ENCODE results near the gene HIBCH.
"Not testable (repeated sequence)": the region's sequence is repeated elsewhere in the genome, so short reads cannot be mapped to it uniquely, and the experiment has no call there.

Gene HIBCH

DNA sequence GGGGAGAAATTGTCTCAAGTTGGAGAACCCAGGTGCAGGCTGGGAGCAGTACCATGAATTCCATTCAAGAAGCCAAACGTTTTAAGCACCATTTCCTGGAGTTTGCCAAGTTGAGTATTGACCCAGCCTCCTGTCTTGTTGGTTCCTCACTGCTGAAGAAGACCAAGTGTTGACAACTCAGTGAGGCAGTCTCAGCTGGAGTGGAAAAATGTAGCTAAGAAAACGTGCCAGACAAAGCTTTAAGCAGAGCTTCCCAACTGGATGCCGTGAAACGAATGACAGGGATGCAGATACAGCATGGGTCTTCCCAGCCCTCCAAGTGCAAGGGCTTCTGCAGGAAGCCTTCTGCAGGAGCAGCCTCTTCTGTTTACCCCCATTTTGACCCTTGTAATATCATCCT, 23.0 kb upstream of the HIBCH start:
- DNase-seq = no peak

DNA sequence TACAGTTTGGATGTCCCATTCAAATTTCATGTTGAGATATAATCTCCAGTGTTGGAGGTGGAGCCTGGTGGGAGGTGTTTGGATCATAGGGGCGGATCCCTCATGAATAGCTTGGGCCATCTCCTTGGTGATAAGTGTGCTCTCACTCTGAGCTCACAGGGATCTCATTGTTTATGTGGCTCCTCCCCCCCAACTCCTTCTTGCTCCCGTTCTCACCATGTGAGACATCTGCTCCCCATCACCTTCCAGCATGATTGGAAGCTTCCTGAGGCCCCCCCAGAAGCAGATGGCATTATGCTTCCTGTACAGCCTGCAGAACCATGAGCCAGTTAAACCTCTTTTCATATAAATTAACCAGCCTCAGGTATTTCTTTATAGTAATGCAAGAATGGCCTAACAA, 20.7 kb upstream of the HIBCH start:
- no peak for DNase-seq

DNA sequence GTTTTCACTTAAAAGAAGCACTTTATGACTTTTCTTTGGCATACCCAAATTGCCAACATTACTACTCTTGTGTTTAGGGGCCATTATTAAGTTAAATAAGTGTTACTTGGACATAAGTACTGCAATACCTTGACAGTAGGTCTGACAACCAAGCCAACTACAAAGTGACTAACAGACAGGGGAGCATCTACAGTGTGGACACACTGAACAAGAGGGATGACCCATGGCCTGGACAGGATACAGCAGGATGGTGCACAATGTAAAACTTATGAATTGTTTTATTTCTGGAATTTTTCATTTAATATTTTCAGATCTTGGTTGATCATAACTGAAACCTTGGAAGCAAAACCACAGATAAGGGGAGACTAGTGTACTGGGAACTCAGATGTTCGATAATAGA, 19.8 kb upstream of the HIBCH start:
- no peak for DNase-seq

DNA sequence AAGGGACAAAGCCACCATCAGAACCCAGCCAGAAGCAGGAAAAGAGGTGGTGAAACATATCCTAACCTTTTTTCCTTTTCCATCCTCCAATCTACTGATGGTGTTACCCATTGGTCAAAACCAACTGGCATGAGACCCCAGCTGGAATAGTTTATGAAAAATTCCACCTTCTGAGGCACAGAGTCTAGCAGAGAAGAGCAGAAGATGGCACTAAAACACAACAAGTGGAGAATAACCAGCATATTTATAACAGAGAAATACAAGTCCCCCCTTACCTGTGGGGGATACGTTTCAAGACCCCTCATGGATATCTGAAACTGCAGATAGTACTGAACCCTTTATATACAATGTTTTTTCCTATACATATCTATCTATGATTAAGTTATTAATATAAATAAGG, 18.8 kb upstream of the HIBCH start:
- no peak for DNase-seq

DNA sequence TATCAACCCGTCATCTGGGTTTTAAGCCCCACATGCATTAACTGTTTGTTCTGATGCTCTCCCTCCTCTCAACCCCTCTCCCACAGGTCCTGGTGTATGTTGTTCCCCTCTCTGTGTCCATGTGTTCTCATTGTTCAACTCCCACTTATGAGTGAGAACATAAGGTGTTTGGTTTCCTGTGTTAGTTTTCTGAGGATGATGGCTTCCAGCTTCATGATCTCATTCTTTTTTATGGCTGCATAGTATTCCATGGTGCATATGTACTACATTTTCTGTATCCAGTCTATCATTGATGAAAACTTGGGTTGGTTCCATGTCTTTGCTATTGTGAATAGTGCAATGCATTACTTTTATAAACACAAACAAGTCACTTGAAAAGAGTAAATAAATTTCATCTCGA, 16.8 kb upstream of the HIBCH start:
- DNase-seq = no peak

DNA sequence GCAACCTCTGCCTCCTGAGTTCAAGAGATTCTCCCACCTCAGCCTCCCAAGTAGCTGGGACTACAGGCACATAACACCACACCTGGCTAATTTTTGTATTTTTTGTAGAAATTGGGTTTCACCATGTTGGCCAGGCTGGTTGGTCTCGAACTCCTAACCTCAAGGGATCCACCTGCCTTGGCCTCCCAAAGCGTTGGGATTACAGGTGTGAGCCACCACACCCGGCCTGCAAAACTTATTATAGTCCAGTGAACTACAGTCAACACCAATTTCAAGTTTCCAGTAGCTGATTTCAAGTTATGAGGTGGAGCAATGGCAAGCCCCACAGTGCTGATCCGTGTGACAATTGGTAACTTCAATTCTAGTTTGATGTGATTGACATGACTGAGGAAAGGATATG, 16.0 kb upstream of the HIBCH start:
- DNase-seq = not testable (repeated sequence)

DNA sequence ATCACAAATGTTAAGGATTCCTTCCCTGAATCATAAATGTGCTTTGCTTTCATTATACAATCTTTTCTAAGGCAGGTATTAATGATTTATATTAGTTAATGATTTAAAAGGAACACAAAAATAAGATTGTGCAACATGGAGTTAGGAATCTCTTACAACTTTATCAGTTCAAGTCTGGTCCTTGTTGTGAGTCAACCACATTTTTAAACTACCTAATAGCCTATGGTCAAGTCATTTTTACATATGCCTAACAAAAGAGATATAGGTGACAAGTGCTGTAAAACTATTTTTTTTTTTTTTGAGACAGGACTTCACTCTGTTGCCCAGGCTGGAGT, 15.6 kb upstream of the HIBCH start:
- DNase-seq = no peak

DNA sequence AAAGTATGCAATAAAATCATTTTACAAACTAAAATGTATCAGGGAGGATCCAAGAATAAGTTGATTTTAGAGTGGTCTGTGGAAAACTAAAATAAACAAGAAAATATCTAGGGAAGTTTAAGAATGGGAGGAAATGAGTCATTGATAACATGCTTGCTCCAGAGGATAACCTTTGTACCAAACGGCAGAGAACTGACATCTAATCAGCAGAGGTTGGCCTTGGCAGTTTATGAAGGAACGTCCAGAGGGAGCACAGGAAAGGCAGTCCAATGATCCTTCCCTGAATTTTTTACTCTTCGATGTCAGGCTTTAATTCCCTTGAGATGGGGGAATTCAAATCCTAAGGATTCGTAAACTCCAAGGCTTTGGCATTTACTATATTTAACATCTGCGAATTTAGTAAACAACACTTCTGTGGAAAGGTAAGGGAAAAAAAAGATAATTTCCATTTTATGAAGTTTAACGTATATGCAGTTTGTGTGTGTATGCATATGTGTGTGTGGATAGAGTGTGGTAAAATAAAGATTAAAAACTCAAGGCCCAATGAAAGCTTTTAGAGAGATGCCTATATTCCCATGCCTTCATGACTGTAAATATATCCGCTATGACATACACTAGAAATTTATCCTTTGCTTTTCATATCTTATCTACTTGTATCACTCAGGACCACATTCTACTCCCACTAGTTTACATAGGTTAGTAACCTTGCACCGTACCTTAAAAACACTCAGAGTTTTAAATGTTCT, 15.0 kb upstream of the HIBCH start:
- DNase-seq = no peak

DNA sequence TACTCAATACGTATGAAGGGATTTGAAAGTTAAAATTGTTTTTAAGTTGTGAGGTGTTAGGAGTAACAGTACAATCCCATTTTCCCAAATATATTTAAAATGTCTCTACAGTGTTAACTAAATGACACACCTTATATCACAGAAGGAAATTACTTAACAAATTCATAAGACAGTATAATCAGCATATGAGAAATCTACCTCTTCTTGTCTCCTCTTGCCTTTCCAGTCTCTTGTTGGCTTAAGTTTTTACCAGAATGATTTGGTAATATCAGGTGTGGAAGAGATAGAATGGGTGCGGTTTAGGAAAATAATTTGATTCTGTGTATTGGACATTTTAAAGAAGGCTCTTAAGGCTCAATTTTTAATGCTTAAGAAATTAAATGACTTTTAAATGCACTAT, 14.3 kb upstream of the HIBCH start:
- no peak for DNase-seq

DNA sequence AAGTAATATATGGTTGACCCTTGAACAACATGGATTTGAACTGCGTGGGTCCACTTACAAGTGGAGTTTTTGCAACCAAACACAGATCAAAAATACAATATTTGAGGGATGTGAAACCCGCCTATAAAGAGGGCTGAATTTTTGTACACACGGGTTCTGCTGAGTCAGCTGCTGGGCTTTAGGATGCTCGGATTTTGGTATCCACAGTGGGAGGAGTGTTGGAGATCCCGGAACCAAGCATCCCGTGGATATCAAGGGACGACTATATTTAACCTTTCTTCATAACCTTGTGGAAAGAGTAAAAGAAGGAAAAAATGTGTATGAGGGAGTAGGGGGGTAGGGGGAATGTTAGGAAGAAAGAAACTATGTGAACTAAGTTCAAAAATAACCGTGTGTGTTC, 13.8 kb upstream of the HIBCH start:
- no peak for DNase-seq

DNA sequence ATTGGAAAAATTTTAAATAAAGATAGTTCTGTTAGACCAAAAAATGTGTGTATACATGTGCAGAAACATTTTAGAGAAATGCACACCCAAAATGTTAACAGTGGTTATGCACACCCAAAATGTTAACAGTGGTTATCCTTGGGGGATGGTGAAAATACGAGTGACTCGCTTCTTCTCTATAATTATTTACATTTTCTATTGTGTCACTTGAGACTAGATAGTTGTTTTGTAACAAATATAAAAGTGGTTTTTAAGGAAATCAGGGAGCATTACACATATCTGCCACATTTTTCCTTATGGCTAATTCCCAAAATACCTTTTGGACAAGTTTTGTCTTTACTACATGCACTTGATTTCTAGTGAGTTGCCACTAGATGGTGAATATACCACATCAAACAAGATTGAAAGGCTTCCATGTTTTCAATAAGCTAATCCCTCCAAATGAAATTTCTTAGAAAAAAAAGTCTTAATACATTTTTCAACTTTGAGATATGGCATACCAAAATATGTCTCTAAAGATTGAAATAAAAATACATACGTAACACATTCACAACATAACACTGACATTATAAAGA, 9.0 kb upstream of the HIBCH start:
- DNase-seq = no peak

DNA sequence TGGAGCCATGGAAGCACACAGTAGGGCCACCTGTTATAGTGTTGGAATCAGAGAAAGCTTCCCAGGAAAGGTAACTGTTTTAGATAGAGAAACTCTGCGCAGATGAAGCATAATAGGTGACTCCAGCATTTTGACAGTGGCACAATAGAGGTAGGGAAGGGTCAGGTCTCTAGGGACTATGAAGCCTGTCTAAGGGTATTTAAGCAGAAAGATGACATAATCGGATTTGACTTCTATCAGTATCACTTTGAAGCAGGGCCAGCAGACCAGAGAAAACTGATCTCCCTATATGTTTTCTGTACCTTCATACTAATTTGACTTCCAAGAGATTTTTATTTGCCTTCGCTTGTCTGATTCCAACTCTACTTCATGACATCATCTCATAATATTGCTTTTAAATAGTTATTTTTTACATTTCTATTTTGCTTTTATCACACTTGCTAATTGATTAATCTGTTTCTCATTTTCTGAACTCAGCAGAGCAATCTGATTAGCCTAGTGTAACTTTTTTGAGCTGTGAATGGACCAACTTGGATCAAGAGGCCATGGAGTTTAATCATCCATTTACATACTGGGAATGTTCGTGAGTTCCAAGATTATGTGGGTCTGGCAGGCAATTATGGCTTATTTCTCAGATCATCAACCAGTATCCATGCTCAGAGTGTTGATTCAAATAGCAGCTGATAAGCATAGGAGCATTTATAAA, 8.4 kb upstream of the HIBCH start:
- DNase-seq = no peak

DNA sequence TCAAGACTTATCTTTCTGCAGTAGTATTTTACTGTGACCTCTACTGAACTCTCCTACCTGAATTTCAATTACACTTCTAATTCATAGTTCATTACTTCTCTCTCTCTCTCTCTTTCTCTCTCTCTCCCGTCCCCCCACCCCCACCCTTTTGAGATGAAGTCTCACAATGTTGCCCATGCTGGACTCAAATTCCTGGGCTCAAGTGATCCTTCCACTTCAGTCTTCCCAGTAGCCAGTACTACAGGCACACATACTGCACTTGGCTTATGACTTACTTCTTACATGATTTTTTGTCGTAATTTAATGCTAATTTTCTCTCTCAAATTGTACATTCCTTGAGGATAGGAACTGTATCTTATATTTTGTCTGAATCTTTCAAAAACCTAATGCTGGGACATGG, 6.0 kb upstream of the HIBCH start:
- DNase-seq = no peak

DNA sequence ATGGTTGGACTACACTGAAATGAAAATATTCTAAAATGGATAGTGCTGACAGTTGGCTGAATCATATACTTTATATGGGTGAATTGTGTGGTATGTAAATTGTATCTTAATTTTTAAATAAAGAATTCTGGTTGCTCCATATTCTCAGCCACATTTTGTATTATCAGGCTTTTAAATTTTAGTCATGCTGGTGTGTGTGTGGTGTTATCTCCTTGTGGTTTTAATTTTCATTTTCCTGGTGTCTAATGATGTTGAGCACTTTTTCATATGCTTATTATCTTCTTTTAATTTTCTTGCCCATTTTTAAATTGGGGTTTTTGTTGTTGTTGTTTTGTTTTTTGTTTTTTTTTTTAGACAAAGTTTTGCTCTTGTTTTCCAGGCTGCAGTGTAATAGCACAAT, 3.8 kb upstream of the HIBCH start:
- DNase-seq = no peak

DNA sequence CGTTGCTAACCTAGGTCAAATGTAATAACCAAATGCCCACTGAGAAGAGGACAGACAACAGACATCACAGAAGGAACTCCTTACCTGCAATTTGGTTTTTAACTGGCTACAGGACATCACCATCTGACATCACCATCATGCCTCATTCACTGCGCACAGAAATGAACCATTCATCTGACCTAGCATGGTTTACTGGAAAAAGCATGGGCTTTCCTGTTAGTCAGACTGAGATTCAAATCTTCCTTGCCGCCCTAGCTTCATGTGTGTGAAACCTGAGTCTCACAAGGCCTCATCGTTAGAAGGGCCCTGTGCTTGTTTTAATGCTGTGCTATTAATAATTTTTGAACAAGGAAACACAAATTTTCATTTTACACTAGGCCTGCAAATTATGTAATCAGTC, 1.1 kb upstream of the HIBCH start:
- DNase-seq = no peak

DNA sequence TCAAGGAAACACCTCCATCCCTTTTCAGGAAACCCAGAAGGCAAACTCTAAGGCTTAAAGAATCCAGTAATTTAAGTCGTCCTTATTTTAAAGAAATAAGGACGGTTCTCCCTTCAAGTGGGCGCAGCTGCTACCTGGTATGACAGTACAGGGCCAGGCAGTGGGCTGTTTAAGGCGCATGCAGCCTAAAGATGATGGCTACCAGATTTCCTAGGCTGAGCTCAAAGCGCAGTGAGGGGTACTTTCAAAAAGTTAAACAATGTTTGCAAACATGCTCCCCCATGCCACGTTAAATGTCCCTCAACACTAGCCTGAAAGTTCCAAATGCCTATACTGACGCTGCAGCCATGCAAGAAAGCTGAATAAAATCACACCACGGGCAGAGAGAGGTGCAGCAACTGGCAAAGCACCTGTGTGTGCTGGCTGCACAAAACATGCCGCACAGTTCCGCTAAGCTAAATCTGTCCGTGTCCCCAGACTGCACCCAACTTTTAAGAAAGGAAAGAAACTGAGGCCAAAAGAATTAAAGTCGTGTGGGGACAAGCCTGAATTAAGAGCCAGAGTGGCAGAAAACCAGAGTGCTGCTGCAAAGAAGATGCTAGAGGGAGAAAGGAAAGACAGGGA, 583 bp downstream of the HIBCH start:
- DNase-seq = no peak

DNA sequence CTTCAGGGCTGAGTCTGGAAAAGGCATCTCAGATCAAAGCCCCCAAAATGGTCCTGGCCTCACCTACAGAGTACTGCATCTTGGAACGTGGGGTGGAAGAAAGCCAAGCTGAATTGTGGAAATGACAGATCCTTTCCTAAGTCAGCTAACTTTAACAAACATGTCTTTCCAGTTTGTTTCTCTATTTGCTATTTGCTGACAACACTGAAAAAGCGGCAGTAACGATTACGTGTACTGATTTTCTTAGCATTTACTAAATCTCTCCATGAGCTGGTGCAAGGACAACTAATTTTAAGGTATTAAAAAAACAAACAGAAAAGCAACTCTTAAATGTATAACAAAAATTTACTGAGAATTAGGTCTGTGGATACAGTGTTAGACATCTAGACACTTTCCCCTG, 1.1 kb downstream of the HIBCH start:
- no peak for DNase-seq

DNA sequence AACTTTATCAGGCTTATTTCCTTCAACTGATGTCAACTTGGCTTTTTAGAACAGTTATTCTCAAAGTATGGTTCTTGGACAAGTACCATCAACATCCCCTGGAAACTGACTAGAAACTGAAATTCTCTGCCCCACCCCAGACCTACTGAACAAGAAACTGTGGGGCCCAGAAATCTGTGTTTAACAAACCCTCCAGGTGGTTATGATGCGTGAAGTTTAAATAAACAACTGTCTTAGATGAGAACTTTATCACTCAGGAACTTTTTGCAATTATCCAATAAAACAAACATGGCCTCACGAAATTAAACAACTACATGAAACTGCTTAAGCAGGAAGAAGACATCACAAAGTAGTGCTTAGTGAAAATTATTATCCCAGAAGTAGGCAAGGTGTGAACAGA, 4.4 kb downstream of the HIBCH start:
- no peak for DNase-seq

DNA sequence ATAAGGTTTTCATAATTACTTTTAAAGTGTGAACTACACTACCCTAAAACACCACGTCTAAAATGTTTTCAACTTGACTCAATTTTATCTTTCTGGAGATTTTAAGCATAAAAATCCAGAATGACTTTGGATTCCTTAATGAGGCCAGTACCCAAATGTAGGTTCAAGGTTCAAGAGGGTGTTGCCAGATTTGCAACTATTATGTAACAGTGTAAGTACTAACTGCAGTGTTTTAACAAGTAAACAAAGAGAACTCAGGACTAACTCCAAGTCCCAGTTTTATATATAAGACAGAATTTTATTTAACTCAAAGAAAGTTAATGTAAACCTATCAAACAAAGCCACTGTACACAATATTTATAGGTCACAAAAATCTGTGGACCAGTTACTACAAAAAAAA, 5.7 kb downstream of the HIBCH start:
- DNase-seq = no peak

DNA sequence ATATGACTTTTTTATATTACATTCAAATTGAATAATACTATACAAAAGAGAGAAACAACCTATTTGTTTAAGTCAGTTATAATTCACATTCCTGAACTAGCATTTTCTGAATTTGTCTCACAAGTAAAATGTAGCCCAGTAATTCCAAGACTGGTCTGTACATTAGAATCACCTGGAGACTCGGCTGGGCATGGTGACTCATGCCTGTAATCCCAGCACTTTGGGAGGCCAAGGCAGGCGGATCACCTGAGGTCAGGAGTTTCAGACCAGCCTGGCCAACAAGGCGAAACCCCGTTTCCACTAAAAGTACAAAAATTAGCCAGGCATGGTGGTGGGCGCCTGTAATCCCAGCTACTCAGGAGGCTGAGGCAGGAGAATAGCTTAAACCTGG, 7.0 kb downstream of the HIBCH start:
- DNase-seq = not testable (repeated sequence)

DNA sequence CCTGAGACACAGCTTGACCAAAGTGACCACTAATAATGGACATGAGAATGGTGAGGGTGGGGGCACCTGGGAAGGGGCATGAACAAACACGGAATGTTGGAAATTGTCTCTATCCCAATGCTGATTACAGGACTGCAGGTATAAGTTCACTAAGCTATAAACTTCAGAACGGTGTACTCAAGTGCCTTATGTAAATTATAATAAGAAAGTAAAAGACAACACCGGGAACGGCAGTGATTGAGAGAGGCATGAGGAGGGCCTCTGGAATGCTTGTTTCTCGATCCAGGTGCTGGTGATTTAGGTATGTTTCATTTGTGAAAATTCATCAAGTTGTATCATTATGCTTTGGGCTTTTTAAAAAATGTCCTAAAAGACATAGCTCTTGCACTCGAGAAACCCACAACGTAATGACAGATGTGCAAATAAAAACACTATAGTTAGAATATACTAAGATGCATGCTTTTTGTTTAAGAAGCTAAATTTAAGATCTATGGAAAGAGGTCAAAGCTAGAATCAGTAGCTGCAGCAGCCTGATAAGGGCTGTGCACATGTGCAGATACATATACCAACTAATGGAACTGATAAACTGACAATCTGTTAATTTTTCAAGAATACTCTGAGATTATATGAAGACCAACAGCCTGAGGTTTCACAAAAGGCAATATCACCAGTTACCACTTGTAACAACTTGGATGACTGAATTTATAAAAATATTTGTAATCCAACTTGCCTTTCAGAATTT, 7.6 kb downstream of the HIBCH start:
- DNase-seq = no peak

DNA sequence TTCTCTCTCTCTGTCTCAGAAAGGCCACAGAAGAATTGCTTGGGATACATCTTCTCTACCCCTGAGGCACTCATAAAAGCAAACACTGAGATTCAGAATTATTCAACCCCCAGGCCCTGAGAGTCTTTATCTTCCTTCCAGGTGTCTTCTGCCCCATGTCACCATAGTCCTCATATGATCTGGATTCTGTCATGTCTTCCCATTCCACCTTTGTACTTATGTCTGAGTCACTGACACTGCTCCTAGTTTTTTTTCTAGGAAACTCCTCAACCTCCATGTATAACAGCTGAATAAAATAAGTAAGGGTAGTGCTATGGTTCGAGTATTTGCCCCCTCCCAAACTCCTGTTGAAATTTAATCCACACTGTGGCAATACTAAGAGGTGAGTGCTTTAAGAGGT, 11.6 kb downstream of the HIBCH start:
- DNase-seq = no peak

DNA sequence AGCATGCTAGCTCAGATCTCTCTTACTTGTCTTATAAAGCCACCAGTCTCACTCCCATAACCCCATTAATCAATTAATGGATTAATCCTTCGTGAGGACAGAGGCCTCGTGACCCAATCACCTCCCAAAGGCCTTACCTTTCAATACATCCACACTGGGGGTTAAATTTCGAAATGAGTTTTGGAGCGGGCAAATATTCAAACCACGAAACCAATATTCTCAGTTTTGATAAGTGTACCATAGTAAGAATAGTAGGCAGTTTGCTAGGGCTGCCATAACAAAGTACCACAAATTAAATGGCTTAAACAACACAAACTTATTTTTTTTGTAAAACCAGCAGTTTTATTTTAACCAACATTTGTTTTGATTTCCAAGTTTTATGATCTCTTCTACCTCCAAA, 15.2 kb downstream of the HIBCH start:
- DNase-seq = no peak

DNA sequence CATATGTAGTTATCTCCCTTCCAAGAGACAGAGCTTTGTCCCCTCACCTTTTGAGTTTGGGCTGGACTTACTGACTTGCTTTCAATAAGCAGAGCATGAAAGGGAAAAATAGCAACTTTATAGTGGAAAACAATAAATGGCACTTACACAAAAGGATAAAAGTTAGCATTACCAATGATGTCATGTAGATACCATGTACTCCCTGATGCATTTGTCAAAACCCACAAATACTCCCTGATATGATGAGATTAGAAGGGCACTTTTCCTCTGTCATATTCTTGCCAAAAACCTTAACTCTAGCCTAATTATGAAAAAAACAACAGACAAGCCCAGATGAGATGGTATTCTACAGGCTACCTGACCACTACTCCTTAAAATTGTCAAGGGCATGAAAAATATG, 16.0 kb downstream of the HIBCH start:
- DNase-seq = no peak

Data from cortex of kidney (tissue), 1 donor.